HG03521 (cell line): ENCODE results near the gene PAX2.

Experiments
- ATAC-seq: cut with Tn5 transposase; IDR thresholded peaks from one replicate; pipeline ENCODE4 v1.9.1; 2021; ENCODE audit warnings: mild to moderate bottlenecking, moderate library complexity; ENCODE audit not compliant: unreplicated experiment

The PAX2 gene

DNA sequence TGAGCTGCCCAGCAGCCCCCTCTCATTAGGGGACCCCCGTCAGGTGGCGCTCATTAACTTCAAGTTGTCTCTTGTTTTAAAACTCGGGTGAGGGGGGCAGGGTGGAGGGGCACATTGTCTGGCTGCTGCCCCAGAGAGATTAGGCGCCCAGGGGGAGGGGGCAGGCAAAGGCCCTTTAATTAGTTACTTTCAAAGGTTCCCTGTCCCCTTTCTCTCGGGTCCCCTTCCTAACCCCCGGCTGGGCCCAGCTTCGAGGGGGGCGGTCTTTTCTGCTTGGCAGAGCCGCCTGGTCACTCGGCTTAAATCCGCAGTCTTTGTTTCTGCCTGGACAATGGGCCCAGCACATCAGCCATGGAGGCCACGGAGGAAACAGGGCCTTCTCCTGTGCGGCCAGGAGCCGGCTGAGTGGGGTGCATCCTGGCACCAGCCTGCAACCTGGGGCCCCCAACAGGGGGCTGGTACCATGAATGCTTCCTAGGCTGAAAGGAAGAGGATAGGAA is 128.5 kb downstream of the PAX2 start:
- ATAC-seq = no peak

DNA sequence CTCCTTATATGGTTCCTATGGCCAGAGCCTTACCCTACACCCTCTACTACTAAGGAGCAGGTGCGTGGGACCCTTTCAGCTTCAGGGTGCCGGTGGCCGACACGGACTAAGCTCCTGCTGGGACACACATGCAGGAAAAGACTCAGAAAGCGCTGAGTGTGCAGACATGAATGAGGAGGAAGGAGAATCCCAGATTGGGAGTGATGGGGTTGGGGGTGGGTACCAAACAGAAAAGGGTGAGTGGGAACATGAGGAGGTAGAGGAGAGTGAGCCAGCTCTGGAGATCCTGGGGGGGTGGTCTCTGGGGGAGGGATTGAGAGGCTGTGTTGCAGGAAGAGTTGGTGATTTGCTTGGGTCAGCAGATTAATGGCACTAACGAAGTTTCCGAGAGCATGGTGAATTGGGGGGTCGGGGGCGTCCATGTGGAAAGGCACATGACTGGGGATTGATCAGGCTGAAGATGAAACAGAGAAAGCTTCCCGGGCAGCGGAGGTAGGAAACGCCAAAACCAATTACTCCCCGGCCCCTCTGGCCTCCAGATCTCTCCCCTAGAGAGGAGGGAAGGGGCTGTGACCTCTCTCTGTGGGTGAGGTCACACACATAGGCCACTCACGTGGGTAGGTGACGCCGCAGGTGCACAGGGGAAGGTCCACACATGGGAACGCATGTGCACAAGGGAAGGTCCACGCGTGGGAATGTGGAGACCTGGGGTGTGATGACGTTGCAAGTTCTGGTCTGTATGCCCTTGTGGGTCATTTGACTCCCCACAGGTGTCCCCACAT is 129.5 kb downstream of the PAX2 start:
- ATAC-seq = no peak

DNA sequence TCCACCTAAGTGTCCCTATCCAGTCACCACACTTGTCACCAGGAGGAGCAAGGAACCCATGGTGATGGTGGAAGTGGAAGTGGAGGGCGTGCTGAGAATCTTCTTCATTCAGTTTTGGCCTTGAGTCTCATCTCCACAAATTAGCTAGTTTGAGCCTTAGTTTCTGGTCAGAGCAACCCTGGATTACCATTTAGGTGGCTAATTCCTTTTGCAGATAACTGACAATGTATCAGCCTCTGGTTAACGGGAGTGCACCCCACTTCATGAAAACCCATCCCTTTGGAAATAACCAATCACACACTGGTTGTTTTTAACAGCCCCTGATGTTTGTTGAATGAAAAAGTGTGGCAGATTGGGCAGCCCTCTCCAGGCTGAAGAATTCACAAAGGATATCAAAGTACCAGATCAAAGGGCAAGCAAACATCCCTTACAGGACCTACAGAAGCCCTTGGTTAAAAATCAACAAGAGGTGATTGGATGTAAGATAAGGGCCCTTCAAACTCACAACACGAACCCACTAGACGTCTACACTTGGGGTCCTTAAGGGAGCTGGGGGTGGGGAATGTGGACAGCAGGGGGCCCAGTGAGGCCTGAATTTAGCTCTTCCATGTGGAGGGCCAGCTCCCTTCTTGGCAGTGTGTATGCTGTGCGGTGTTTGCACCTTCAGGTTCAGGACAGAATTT is 130.2 kb downstream of the PAX2 start:
- ATAC-seq = no peak

DNA sequence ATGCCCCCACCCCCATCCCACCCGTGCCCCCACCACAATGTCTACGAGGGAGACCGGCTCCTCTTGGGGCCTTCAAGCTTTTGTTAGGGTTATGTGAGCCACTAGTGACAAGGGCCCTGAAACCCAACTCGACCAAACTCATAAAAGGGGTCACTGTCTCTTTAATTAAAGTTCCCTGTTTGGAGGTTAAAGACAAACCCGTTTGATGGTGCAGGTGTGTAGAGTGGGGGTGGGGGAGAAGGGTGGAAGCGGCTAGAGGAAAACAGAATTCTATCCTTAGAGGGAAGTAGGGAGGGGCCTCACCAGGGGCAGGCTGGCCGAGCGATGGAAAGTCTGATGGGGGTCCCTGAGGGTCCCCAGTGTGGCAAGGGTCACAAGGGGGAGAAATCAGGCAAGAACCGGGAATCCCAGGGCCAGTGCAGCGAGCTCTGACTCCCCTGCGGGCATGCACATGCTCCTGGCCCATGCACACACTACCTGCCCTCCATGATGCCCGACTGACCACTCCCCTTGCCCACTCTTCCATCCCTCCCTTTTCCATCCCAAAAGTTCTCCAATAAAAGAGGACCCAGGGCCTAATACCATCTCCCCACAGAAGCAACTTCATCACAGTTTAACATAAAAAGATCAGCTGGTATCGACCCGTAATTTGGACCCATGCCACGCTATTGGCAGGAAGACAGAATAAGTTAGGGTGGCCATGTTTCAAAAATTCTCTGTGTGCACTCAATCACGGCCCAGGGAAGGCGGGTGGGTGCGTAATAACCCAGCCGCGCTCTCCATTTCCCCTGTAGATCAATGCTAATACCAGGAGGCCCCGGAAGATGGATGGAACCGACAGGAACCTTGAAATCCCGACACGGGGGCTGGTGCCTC is 131.4 kb downstream of the PAX2 start:
- no peak for ATAC-seq

DNA sequence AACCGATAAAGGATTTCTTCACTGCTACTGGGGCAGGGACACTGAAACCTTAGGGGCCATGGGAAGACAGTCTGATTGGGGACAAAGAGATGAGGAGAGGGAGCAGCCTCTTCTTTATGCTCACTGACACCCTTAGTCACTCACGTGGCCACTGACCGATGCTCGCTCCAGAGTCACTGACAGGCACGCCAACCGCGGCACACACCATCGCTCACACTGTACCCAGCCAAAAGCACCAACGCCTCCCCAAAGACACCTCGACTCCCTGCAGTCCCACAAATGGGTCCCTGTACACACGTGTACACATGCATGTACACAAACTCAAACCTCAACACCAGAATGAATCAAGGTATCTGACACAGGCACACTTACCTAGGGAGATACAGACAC is 132.1 kb downstream of the PAX2 start:
- no peak for ATAC-seq

DNA sequence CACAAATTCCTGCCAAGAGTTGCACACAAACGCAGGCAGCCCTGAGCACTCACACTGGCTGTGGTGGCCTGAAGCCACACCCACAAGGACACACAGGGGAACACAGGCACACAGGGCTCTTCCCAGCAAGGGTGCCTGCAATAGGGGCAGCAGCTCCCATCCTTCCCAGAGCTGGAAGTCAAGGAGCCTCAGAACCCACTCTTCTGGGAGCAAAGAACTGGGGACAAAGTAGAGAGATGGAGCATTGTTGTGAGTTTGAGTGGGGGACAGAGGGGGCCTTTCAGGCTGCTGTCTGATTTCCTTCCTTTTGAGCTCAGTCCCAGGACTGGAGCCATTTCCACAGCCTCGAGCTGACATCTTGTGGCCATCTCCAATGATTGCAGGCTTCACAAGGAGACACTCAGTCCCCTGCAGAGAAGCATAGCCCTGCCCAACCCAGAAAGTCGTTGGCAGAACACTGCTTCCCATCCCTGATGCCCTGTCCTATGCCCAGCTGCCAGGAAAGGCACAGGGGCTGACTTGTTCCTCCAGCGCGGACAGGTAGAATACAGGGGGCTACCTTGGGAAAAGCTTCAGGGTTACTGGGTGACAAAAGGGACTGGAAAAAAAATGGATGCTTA is 133.0 kb downstream of the PAX2 start:
- ATAC-seq = no peak
